GM19043 (cell line): ENCODE data around the gene KIAA0753.
A peak's percentile ranks its signal among the peaks of the same experiment; 100 is the strongest.

Experiments used
- ATAC-seq: cut with Tn5 transposase; IDR thresholded peaks from one replicate; pipeline ENCODE4 v1.9.1; 2021; ENCODE audit warnings: low read depth; ENCODE audit not compliant: unreplicated experiment

Gene KIAA0753

GRCh38 chr17:6554342-6554741 is 86.2 kb downstream of the KIAA0753 start:
- ATAC-seq = no peak

- no peak for ATAC-seq
These were observed 88.5 kb downstream of the KIAA0753 start for GRCh38 chr17:6551869-6552531.

GRCh38 chr17:6551356-6551755 is 89.2 kb downstream of the KIAA0753 start:
- no peak for ATAC-seq

- ATAC-seq = no peak
These were observed 91.0 kb downstream of the KIAA0753 start for GRCh38 chr17:6549384-6550036.

- ATAC-seq = peak; percentile 84
These were observed 91.8 kb downstream of the KIAA0753 start for GRCh38 chr17:6548578-6549330.

- no peak for ATAC-seq
These were observed 92.5 kb downstream of the KIAA0753 start for GRCh38 chr17:6548034-6548433.

- no peak for ATAC-seq
These were observed 93.2 kb downstream of the KIAA0753 start for GRCh38 chr17:6547336-6547735.

GRCh38 chr17:6546069-6546718 is 94.3 kb downstream of the KIAA0753 start:
- ATAC-seq = no peak

- ATAC-seq = no peak
These were observed 95.2 kb downstream of the KIAA0753 start for GRCh38 chr17:6545291-6545690.

GRCh38 chr17:6544011-6544370 is 96.5 kb downstream of the KIAA0753 start:
- ATAC-seq = no peak

- ATAC-seq = no peak
These were observed 97.2 kb downstream of the KIAA0753 start for GRCh38 chr17:6543079-6544010.

GRCh38 chr17:6542577-6542976 is 97.9 kb downstream of the KIAA0753 start:
- ATAC-seq = no peak

GRCh38 chr17:6541886-6542285 is 98.6 kb downstream of the KIAA0753 start:
- no peak for ATAC-seq

- no peak for ATAC-seq
These were observed 100.6 kb downstream of the KIAA0753 start for GRCh38 chr17:6539871-6540270.

GRCh38 chr17:6536566-6537065 is 103.9 kb downstream of the KIAA0753 start:
- ATAC-seq = no peak

GRCh38 chr17:6536053-6536452 is 104.5 kb downstream of the KIAA0753 start:
- no peak for ATAC-seq

GRCh38 chr17:6534846-6535514 is 105.5 kb downstream of the KIAA0753 start:
- no peak for ATAC-seq

- ATAC-seq = no peak
These were observed 108.0 kb downstream of the KIAA0753 start for GRCh38 chr17:6532441-6532885.

- no peak for ATAC-seq
These were observed 108.9 kb downstream of the KIAA0753 start for GRCh38 chr17:6531575-6531974.
